SK-N-SH treated with all-trans-retinoic acid at 6 μM for 48 hours (cell line): ENCODE results near the gene PTPRD.

ENCODE experiments used
- ATAC-seq: fragments of 200-7000 bp; cut with Tn5 transposase; 3 replicates; pipeline ENCODE4 v1.9.1; 2020; ENCODE audit warnings: mild to moderate bottlenecking, moderate library complexity
- ARNTL ChIP-seq: fragments of 450-650 bp; formaldehyde crosslinking; IDR thresholded peaks from 2 replicates; pipeline ENCODE4 v1.5.0; 2020; ENCODE audit warnings: low read depth, mild to moderate bottlenecking, moderate library complexity, borderline replicate concordance
- BACH2 ChIP-seq: fragments of 250-450 bp; sonication (Bioruptor Pico); IDR thresholded peaks from 2 replicates; pipeline ENCODE4 v1.9.0; 2021; ENCODE audit warnings: mild to moderate bottlenecking, borderline replicate concordance
- CSDC2 ChIP-seq: fragments of 250-450 bp; sonication (Bioruptor Pico); IDR thresholded peaks from 2 replicates; pipeline ENCODE4 v1.5.0; 2020; ENCODE audit warnings: mild to moderate bottlenecking, moderate library complexity
- ESRRG ChIP-seq: fragments of 250-450 bp; sonication (Bioruptor Pico); IDR thresholded peaks from 2 replicates; pipeline ENCODE4 v1.6.1; 2021; ENCODE audit warnings: mild to moderate bottlenecking
- GLIS3 ChIP-seq: fragments of 250-450 bp; sonication (Bioruptor Pico); IDR thresholded peaks from 2 replicates; pipeline ENCODE4 v1.5.0; 2020; ENCODE audit warnings: mild to moderate bottlenecking, moderate library complexity
- ISL1 ChIP-seq: fragments of 250-450 bp; sonication (Bioruptor Pico); IDR thresholded peaks from 2 replicates; pipeline ENCODE4 v2.1.2; 2022; ENCODE audit warnings: mild to moderate bottlenecking, moderate library complexity
- OSR1 ChIP-seq: fragments of 250-450 bp; sonication (Bioruptor Pico); IDR thresholded peaks from 2 replicates; pipeline ENCODE4 v1.8.0; 2022; ENCODE audit warnings: moderate library complexity, mild to moderate bottlenecking, inconsistent platforms
- PPARA ChIP-seq: fragments of 250-450 bp; sonication (Bioruptor Pico); IDR thresholded peaks from 2 replicates; pipeline ENCODE4 v1.5.0; 2020; ENCODE audit warnings: mild to moderate bottlenecking, borderline replicate concordance
- SNAI2 ChIP-seq: fragments of 250-450 bp; sonication (Bioruptor Pico); IDR thresholded peaks from 2 replicates; pipeline ENCODE4 v1.5.0; 2020; ENCODE audit warnings: mild to moderate bottlenecking, moderate library complexity
- TOX ChIP-seq: fragments of 250-450 bp; sonication (Bioruptor Pico); IDR thresholded peaks from 2 replicates; pipeline ENCODE4 v1.8.0; 2021; ENCODE audit warnings: mild to moderate bottlenecking, moderate library complexity, borderline replicate concordance
- TSHZ2 ChIP-seq: fragments of 250-450 bp; sonication (Bioruptor Pico); IDR thresholded peaks from 2 replicates; pipeline ENCODE4 v1.5.0; 2020; ENCODE audit warnings: mild to moderate bottlenecking, moderate library complexity
- ZC3H10 ChIP-seq: fragments of 250-450 bp; sonication (Bioruptor Pico); IDR thresholded peaks from 2 replicates; pipeline ENCODE4 v1.5.1; 2021; ENCODE audit warnings: mild to moderate bottlenecking, moderate library complexity
- ZFP3 ChIP-seq: fragments of 250-450 bp; sonication (Bioruptor Pico); IDR thresholded peaks from 2 replicates; pipeline ENCODE4 v1.5.0; 2020; ENCODE audit warnings: mild to moderate bottlenecking, moderate library complexity
- ZFP30 ChIP-seq: fragments of 450-650 bp; formaldehyde crosslinking; IDR thresholded peaks from 2 replicates; pipeline ENCODE4 v1.5.0; 2022; ENCODE audit warnings: mild to moderate bottlenecking, moderate library complexity
- ZNF565 ChIP-seq: fragments of 450-650 bp; formaldehyde crosslinking; conservative IDR thresholded peaks from 2 replicates; pipeline ENCODE4 v1.5.0; 2020; ENCODE audit warnings: low read depth, mild to moderate bottlenecking, moderate library complexity
- ZNF8 ChIP-seq: fragments of 450-650 bp; formaldehyde crosslinking; IDR thresholded peaks from 2 replicates; pipeline ENCODE4 v1.5.0; 2020; ENCODE audit warnings: mild to moderate bottlenecking, moderate library complexity
- TF ChIP-seq, protein P1 (sequence below): fragments of 250-450 bp; sonication (Bioruptor Pico); IDR thresholded peaks from 2 replicates; pipeline ENCODE4 v1.8.0; 2021; ENCODE audit warnings: low read depth, mild to moderate bottlenecking, moderate library complexity, borderline replicate concordance
- TF ChIP-seq, protein P2 (sequence below): fragments of 250-450 bp; sonication (Bioruptor Pico); IDR thresholded peaks from 2 replicates; pipeline ENCODE4 v1.5.1; 2020; ENCODE audit warnings: low read depth, mild to moderate bottlenecking, moderate library complexity
- TF ChIP-seq, protein P3 (sequence below): fragments of 250-450 bp; sonication (Bioruptor Pico); IDR thresholded peaks from 2 replicates; pipeline ENCODE4 v1.8.0; 2020; ENCODE audit warnings: mild to moderate bottlenecking, moderate library complexity, borderline replicate concordance

The PTPRD gene

GRCh38 chr9:8448226-8448625 lies 2164.6 kb downstream of the PTPRD start:
- no peak for ATAC-seq
- TF ChIP-seq OSR1 (CRISPR knock-in tag) (no peak), BACH2 (no peak), ZFP3 (CRISPR knock-in tag) (no peak), TOX (CRISPR knock-in tag) (no peak), ZFP30 (no peak), TSHZ2 (no peak)
- TF ChIP-seq, protein P1, sequence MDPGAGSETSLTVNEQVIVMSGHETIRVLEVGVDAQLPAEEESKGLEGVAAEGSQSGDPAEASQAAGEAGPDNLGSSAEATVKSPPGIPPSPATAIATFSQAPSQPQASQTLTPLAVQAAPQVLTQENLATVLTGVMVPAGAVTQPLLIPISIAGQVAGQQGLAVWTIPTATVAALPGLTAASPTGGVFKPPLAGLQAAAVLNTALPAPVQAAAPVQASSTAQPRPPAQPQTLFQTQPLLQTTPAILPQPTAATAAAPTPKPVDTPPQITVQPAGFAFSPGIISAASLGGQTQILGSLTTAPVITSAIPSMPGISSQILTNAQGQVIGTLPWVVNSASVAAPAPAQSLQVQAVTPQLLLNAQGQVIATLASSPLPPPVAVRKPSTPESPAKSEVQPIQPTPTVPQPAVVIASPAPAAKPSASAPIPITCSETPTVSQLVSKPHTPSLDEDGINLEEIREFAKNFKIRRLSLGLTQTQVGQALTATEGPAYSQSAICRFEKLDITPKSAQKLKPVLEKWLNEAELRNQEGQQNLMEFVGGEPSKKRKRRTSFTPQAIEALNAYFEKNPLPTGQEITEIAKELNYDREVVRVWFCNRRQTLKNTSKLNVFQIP (CRISPR knock-in tag): no peak
- TF ChIP-seq, protein P2, sequence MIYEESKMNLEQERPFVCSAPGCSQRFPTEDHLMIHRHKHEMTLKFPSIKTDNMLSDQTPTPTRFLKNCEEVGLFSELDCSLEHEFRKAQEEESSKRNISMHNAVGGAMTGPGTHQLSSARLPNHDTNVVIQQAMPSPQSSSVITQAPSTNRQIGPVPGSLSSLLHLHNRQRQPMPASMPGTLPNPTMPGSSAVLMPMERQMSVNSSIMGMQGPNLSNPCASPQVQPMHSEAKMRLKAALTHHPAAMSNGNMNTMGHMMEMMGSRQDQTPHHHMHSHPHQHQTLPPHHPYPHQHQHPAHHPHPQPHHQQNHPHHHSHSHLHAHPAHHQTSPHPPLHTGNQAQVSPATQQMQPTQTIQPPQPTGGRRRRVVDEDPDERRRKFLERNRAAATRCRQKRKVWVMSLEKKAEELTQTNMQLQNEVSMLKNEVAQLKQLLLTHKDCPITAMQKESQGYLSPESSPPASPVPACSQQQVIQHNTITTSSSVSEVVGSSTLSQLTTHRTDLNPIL: no peak

GRCh38 chr9:8447601-8448000 lies 2165.2 kb downstream of the PTPRD start:
- TF ChIP-seq SNAI2 (CRISPR knock-in tag) (no peak), TOX (CRISPR knock-in tag) (no peak), PPARA (CRISPR knock-in tag) (no peak), ZC3H10 (CRISPR knock-in tag) (no peak), ZFP30 (no peak), ISL1 (CRISPR knock-in tag) (no peak), CSDC2 (no peak), ESRRG (CRISPR knock-in tag) (no peak), ZNF565 (CRISPR knock-in tag) (no peak), ARNTL (CRISPR knock-in tag) (no peak), BACH2 (no peak), TSHZ2 (no peak), GLIS3 (CRISPR knock-in tag) (no peak), ZNF8 (CRISPR knock-in tag) (no peak)
- TF ChIP-seq, protein P2: no peak
- TF ChIP-seq, protein P1 (CRISPR knock-in tag): no peak
- TF ChIP-seq, protein P3, sequence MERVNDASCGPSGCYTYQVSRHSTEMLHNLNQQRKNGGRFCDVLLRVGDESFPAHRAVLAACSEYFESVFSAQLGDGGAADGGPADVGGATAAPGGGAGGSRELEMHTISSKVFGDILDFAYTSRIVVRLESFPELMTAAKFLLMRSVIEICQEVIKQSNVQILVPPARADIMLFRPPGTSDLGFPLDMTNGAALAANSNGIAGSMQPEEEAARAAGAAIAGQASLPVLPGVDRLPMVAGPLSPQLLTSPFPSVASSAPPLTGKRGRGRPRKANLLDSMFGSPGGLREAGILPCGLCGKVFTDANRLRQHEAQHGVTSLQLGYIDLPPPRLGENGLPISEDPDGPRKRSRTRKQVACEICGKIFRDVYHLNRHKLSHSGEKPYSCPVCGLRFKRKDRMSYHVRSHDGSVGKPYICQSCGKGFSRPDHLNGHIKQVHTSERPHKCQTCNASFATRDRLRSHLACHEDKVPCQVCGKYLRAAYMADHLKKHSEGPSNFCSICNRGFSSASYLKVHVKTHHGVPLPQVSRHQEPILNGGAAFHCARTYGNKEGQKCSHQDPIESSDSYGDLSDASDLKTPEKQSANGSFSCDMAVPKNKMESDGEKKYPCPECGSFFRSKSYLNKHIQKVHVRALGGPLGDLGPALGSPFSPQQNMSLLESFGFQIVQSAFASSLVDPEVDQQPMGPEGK: no peak
- ATAC-seq: no peak
